Neuron (in vitro differentiated cells): Measurements from ENCODE around the gene ABCG8.
"Not testable (repeated sequence)": the region's sequence is repeated elsewhere in the genome, so short reads cannot be mapped to it uniquely, and the experiment has no call there.

Experiments
- H2AFZ ChIP-seq: one replicate; pipeline ENCODE4 v1.6.1; 2013; ENCODE audit warnings: low read depth, mild to moderate bottlenecking, inconsistent platforms, low read length, moderate library complexity
- H3K27me3 ChIP-seq: one replicate; pipeline ENCODE4 v1.6.1; 2013; ENCODE audit warnings: low read length; ENCODE audit not compliant: insufficient read depth
- H3K36me3 ChIP-seq: one replicate; pipeline ENCODE4 v1.6.1; 2013; ENCODE audit warnings: low read length; ENCODE audit not compliant: insufficient read depth
- H3K4me1 ChIP-seq: one replicate; pipeline ENCODE4 v1.6.1; 2013; ENCODE audit warnings: low read length; ENCODE audit not compliant: insufficient read depth
- H3K4me3 ChIP-seq: 2 replicates; pipeline ENCODE4 v1.5.1; 2013; ENCODE audit warnings: mild to moderate bottlenecking, low read length, moderate library complexity
- H3K9me3 ChIP-seq: one replicate; pipeline ENCODE4 v1.6.1; 2013; ENCODE audit warnings: low read length

The ABCG8 gene

GRCh38 chr2:43889416-43889815, 50.6 kb downstream of the ABCG8 start:
- Histone ChIP-seq H3K9me3 (peaks cover 4% of the 10 kb centered on the region), H3K36me3 (peaks cover 78% of the 10 kb centered on the region)

DNA sequence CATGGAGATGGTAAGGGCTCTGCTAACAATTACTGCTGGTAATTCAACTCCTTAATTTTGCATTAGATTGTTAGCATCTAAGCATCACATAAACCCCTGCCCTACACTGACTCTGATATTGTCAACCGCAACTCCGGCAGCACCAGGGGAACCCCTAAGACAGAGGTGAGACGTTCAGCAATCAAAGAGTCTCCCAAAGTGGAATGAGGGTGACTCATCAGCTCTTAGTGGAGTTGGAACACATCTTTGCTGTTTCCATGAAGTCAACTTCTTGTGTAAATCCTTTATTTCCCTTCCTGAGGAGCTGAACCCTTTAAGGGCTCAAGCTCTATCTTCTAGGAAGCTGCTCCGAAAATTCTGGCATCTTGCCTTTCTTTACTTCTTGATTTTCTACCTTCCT, 52.1 kb downstream of the ABCG8 start:
- no peak overlapping the region for H2AFZ ChIP-seq
- H3K27me3 ChIP-seq = no peaks in the 10 kb centered on the region
- peaks cover 88% of the 10 kb centered on the region for H3K36me3 ChIP-seq
- H3K9me3 ChIP-seq = peaks cover 4% of the 10 kb centered on the region
- H3K4me1 ChIP-seq = no peaks in the 10 kb centered on the region
- no peak overlapping the region for H3K4me3 ChIP-seq

More at GRCh38 chr2:43889416-43889815, 50.6 kb downstream of the ABCG8 start:
- no peaks in the 10 kb centered on the region for H3K27me3 ChIP-seq
- H3K4me3 ChIP-seq = no peak overlapping the region
- H3K4me1 ChIP-seq = no peaks in the 10 kb centered on the region
- H2AFZ ChIP-seq = no peak overlapping the region

DNA sequence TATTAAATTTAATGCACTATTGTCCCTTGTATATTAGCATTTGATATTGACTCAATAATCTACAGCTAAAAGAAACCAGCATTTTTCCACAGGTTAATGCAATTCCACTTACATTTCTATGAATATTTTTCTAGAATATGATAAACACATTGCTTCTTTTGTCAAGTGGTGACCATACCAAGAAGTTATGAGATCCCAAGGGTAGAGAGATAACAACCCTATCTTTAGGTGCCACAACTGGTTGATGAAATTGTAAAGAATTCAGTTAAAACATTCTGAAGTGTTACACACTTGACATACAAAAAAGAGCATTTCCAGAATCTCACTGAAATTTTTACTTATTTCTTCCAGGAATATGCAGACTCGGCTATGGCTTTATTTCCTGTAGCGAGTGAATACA, 56.0 kb downstream of the ABCG8 start:
- Histone ChIP-seq H3K4me1 (no peaks in the 10 kb centered on the region), H3K27me3 (no peaks in the 10 kb centered on the region), H3K9me3 (peaks cover 5% of the 10 kb centered on the region), H3K4me3 (no peak overlapping the region), H3K36me3 (peaks cover 87% of the 10 kb centered on the region), H2AFZ (no peak overlapping the region)

- peaks cover 81% of the 10 kb centered on the region for H3K36me3 ChIP-seq
- H3K9me3 ChIP-seq = peaks cover 5% of the 10 kb centered on the region
- H3K4me3 ChIP-seq = no peak overlapping the region
- no peak overlapping the region for H2AFZ ChIP-seq
- no peaks in the 10 kb centered on the region for H3K4me1 ChIP-seq
- no peaks in the 10 kb centered on the region for H3K27me3 ChIP-seq
Measured at GRCh38 chr2:43896906-43897305, 58.1 kb downstream of the ABCG8 start.

DNA sequence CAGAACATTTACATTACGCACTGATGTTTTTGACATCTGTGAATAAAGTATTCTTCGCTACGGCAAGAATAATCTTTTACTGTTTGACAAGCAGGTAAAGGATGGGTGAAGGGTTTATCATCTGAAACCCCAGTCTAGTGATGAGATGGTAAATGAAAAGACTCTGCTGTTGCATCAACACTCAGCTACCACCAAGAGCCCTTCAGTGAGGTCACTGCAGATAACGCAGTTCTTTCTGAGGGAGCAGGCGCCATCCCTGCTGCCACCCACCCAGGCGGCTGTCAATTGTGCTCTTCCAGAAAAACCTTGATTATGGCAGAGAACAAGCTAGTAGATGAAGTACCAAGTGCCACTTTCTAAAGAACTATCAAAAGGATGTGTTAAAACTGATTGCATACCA, 58.7 kb downstream of the ABCG8 start:
- Histone ChIP-seq H3K27me3 (no peaks in the 10 kb centered on the region), H3K4me1 (no peaks in the 10 kb centered on the region), H3K9me3 (peaks cover 5% of the 10 kb centered on the region), H2AFZ (no peak overlapping the region), H3K36me3 (peaks cover 80% of the 10 kb centered on the region), H3K4me3 (no peak overlapping the region)

DNA sequence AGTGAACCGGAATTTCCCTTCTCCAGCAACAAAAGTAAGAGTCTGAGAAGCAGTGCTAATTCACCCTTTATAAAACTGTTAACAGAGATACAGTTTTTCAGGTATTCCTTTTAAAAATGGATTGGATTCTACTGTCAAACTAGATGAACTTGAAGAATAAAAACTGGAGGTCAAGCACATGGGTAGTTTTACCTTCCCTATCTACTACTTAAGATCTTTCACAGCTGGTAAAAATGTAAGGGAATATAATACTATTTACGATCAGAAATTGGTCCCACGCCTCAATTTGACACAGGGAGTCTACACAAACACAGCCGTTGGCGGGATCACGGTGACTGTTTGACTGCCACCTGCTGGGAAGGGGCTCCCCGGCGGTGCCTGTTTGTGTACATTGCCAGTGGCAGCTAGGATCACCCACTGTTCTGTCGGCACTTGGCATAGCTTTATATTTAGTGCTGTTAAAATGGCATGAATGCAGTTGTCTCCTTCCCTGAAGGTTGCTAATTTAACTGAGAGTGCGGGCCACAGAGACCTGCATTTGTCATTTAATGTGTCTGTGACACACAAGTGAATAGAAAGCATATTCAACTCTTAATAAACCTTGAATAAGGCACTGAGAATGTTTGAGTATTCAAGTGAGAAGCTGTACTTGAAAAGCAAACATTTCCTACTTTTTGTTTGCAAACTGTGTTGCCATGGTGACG, 59.5 kb downstream of the ABCG8 start:
- H3K36me3 ChIP-seq = peaks cover 78% of the 10 kb centered on the region
- no peak overlapping the region for H2AFZ ChIP-seq
- no peak overlapping the region for H3K4me3 ChIP-seq
- no peaks in the 10 kb centered on the region for H3K4me1 ChIP-seq
- peaks cover 2% of the 10 kb centered on the region for H3K9me3 ChIP-seq
- no peaks in the 10 kb centered on the region for H3K27me3 ChIP-seq

GRCh38 chr2:43898838-43899346, 60.1 kb downstream of the ABCG8 start:
- Histone ChIP-seq H3K27me3 (no peaks in the 10 kb centered on the region), H3K4me3 (no peak overlapping the region), H3K4me1 (no peaks in the 10 kb centered on the region), H2AFZ (no peak overlapping the region), H3K9me3 (peaks cover 2% of the 10 kb centered on the region), H3K36me3 (peaks cover 77% of the 10 kb centered on the region)

GRCh38 chr2:43899589-43899988, 60.8 kb downstream of the ABCG8 start:
- Histone ChIP-seq H3K27me3 (no peaks in the 10 kb centered on the region), H3K9me3 (peaks cover 2% of the 10 kb centered on the region), H2AFZ (no peak overlapping the region), H3K4me1 (no peaks in the 10 kb centered on the region), H3K4me3 (no peak overlapping the region), H3K36me3 (peaks cover 71% of the 10 kb centered on the region)

DNA sequence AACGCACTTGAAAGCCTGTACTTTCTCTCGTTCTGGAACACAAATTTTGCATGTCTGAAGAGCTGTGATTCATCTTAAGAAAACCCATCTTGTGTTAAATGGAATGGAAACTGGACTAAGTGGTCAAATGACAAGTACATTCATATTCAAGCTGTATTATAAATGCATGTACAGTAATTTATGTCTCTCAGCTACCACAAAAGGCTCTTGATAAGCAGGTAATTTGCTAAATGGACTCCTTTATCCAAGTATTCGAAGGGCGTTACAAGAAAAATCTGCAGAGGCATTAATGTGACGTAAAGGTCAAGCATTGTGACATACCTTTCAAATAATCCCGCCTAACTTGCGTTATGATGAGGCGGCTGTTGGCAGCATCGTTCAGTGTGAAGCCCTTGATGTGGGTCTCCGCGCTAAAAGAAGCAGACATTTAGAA, 66.6 kb downstream of the ABCG8 start:
- Histone ChIP-seq H2AFZ (no peak overlapping the region), H3K27me3 (no peaks in the 10 kb centered on the region), H3K9me3 (no peaks in the 10 kb centered on the region), H3K4me3 (no peak overlapping the region), H3K4me1 (peaks cover 16% of the 10 kb centered on the region), H3K36me3 (peaks cover 52% of the 10 kb centered on the region)

DNA sequence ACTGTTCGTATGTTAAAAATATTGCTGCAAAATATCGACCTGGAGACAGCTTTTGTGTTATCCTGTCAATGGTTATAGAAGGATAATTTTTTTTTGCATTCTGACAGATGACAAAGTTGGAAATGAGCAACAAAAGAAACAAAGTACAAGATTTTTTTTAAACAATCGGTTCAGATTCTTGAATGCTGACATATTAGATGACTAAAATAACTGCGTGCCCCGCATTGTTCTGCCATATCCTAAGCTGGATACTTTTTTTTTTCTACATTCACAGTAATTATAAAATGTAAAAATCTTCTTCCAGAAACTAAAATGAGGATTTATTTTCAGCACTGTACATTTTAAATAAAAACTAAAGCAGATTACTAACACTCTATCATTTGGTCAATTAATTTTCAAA, 67.1 kb downstream of the ABCG8 start:
- H3K27me3 ChIP-seq = no peaks in the 10 kb centered on the region
- no peak overlapping the region for H2AFZ ChIP-seq
- H3K4me3 ChIP-seq = no peak overlapping the region
- H3K9me3 ChIP-seq = no peaks in the 10 kb centered on the region
- peaks cover 16% of the 10 kb centered on the region for H3K4me1 ChIP-seq
- peaks cover 53% of the 10 kb centered on the region for H3K36me3 ChIP-seq

GRCh38 chr2:43906448-43907109, 67.8 kb downstream of the ABCG8 start:
- H3K27me3 ChIP-seq = no peaks in the 10 kb centered on the region
- H2AFZ ChIP-seq = no peak overlapping the region
- no peaks in the 10 kb centered on the region for H3K9me3 ChIP-seq
- peaks cover 16% of the 10 kb centered on the region for H3K4me1 ChIP-seq
- peaks cover 51% of the 10 kb centered on the region for H3K36me3 ChIP-seq
- H3K4me3 ChIP-seq = no peak overlapping the region

DNA sequence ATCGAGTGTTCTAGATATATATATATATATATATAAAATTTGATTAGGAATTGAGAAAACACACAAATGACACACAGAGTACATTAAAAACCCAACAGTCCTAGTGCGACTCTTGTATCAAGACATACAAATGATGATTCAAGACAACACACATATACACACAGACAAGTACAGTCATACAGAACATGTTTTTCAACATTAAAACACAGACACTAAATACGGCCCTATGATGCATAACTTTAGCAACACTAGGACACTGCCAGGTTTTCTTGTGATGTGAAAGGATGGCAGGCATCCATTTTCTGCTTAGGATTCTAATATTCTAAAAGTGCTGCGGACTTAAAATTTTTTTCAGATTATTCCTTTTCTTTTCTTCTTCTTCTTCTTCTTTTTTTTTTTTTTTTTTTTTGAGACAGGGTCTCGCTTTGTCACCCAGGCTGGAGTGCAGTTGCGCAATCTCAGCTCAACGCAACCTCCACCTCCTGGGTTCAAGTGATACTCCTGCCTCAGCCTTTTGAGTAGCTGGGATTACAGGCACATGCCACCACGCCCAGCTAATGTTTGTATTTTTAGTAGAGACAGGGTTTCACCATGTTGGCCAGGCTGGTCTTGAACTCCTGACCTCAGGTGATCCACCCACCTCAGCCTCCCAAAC, 72.5 kb downstream of the ABCG8 start:
- H3K9me3 ChIP-seq, H2AFZ ChIP-seq, H3K4me1 ChIP-seq, H3K4me3 ChIP-seq, H3K27me3 ChIP-seq: not testable (repeated sequence)
- H3K36me3 ChIP-seq = peaks cover 67% of the 10 kb centered on the region

- Histone ChIP-seq H2AFZ (no peak overlapping the region), H3K27me3 (no peaks in the 10 kb centered on the region), H3K9me3 (no peaks in the 10 kb centered on the region), H3K36me3 (peaks cover 66% of the 10 kb centered on the region), H3K4me1 (no peaks in the 10 kb centered on the region), H3K4me3 (no peak overlapping the region)
Measured at GRCh38 chr2:43924463-43924862, 85.7 kb downstream of the ABCG8 start.
